ENCODE data around the gene UBXN7.
"Not testable (repeated sequence)": the region's sequence is repeated elsewhere in the genome, so short reads cannot be mapped to it uniquely, and the experiment has no call there.

- not testable (repeated sequence) for TF ChIP-seq CTCF (IDR thresholded peaks at IDR 0.05; ENCODE audit: extremely low read depth in 1 of 2, insufficient read depth in 1 of 2, low read depth in 1 of 2, low read length in 2 of 2); POLR2A (IDR thresholded peaks at IDR 0.05; ENCODE audit: low read depth, low read length); MYC (IDR thresholded peaks at IDR 0.05; ENCODE audit: low read depth, low read length); EZH2 (IDR thresholded peaks at IDR 0.05; ENCODE audit: borderline replicate concordance, low read depth, low read length, severe bottlenecking); FOS (IDR thresholded peaks at IDR 0.05; ENCODE audit: borderline replicate concordance, insufficient read depth, low read length); MAX (IDR thresholded peaks at IDR 0.05; ENCODE audit: insufficient read depth, insufficient read length); JUN (IDR thresholded peaks at IDR 0.05; ENCODE audit: borderline replicate concordance, insufficient read depth, insufficient read length, low read depth); GATA2 (IDR thresholded peaks at IDR 0.05; ENCODE audit: insufficient read depth, insufficient read length, low read depth, low read length); POLR2AphosphoS5 (IDR thresholded peaks at IDR 0.05; ENCODE audit: insufficient read depth, low read depth, low read length)
Observed at GRCh38 chr3:196424421-196424820, 7.8 kb downstream of the UBXN7 start.

Data from endothelial cell of umbilical vein (primary cell).